ENCODE results near the gene GMPR2. TPM values are rescaled to one million over a fixed set of nuclear protein-coding genes. Genes with fewer than 3 reads are reported as not detected.

Gene GMPR2
- polyA plus RNA-seq, 4 donors = 102 to 121 (median 118) TPM

DNA sequence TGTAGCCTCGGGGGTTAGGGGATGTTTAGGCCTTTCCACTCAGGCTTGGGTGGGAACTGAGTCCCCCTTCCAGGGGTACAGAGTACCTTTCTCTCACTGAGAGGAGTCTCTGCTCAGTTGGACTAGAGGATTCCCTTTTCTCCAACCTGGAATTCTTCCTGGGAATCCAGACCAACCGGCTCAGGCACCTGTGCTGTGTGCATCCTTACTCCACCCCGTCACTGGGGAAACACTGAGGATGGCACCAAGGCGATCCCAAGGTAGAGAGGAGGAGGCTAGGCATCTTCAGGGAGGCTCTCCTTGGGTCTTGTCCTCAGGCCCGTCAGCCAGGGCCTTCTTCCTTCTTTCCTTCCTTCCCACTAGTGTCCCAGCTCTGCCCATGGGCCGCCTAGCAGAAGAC lies 31.1 kb downstream of the GMPR2 start:
- DNase-seq (ENCODE audit: low read depth in 4 of 4, low spot score in 3 of 4) = no peak

DNA sequence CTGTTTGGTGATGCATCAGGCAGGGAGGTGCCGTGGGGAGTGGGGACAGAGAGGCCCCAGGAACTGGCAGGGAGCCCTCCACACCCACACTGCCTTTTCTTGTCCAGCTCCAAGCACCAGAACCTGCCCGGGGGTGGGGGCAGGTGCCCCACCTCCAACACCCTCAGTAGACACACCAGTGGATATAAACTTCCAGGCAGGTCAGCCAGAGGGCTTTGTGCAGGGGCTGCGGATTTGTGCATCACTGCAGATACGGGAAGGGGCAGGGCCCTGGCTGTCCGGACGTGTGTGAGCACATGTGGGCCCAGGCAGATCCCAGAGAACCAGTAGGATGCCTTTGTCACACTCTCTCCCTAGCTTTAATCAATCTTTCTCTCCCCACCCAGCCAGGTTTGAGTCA lies 31.6 kb downstream of the GMPR2 start:
- no peak for DNase-seq (ENCODE audit: low read depth in 4 of 4, low spot score in 3 of 4)

DNA sequence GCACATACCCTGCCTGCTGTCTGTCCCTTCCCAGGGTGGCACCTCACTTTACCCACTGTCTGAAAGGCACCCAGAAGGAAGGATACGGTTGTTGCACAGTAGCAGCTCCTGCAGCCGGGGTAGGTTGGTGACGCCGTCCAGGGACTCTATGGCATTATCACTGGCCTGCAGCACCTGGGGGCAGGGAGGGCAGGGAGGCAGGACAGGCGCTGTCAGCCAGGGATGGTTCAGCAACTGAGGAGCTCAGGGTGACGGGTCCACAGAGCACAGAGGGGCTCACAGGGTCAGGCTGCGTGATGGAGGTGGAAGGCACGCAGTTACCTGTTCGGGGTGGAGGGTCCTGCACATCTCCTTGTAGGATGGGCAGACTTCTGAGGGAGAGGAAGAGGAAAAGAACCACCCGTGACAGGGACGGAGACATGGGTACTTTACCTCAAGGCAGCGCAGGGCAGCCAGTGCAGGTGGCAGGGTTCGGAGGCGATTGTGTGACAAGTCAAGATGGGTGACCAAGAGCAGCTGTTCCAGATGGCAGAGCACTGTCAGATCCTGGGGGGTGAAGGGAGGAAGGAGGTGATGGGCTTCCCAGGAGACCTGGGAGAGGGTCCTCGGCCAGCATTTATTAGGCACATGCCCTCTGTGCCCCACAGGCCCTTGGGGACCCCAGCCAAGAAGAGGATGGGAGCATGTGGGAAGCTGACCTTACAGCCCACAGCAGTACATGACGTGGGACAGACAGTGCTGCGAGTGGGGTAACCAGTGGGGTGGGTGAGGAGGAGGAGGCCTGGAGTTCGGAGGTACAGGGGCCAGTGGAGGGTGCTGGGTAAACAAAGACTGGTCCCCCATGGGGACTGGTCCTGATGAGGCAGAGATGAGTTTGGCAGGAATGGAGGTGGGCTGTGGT lies 33.9 kb downstream of the GMPR2 start:
- no peak for DNase-seq (ENCODE audit: low read depth in 4 of 4, low spot score in 3 of 4)

DNA sequence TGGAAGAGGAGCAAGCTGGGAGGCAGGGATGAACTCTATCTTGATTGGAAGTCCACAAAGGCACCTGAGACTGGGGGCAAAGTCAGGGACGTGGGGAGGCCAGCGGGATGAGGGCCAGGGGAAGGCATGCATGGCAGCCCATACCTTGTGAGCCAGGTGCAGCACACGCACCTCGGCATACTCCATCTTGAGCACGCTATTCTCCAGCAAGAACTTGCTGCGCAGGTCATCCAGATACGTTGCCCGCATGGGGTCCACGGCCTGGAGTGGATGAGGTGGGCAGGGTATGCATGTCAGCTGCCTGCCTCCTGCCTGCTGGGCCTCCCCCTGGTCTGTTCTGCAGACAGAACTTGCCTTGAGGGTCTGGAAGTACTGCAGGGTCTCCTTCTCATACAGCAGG lies 34.8 kb downstream of the GMPR2 start:
- DNase-seq (ENCODE audit: low read depth in 4 of 4, low spot score in 3 of 4) = no peak

DNA sequence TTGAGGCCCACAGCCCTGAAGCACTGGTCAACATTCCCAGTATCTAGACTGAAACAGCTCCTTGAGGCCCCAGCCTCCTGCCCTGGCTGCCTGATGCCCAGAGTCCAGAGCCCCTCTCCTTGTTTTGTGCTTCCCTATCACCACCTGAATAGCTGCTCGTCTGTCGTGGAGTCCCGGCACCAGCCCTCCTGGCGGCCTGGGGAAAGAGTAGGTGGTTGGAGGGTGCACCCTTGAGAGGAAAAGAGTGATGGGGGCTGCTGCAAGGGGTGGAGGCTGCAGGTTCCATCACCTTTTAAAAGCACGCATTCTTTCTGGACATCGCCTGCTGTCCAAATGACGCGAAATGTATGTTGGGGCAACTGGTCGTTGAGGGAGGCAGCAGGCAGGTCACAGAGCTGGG lies 35.5 kb downstream of the GMPR2 start:
- no peak for DNase-seq (ENCODE audit: low read depth in 4 of 4, low spot score in 3 of 4)

DNA sequence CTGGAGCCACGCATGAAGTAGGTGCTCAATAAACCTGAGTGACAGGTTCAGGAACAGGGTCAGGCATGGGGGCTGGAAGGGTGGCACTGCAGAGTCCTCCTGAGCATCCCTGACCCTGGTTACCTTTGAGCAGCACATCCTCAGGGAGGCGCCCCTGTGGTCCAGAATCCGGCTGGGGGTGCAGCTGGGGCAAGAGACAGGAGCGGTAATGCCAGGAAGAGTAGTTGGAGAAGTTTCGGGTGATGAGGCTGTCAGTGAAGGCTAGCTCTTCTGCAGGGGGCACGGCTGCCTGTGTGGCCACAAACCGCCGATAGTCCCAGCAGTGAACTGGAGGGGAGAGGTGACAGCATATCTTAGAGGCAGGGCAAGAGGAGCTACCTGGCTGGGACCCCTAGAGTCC lies 36.6 kb downstream of the GMPR2 start:
- DNase-seq (ENCODE audit: low read depth in 4 of 4, low spot score in 3 of 4) = no peak

DNA sequence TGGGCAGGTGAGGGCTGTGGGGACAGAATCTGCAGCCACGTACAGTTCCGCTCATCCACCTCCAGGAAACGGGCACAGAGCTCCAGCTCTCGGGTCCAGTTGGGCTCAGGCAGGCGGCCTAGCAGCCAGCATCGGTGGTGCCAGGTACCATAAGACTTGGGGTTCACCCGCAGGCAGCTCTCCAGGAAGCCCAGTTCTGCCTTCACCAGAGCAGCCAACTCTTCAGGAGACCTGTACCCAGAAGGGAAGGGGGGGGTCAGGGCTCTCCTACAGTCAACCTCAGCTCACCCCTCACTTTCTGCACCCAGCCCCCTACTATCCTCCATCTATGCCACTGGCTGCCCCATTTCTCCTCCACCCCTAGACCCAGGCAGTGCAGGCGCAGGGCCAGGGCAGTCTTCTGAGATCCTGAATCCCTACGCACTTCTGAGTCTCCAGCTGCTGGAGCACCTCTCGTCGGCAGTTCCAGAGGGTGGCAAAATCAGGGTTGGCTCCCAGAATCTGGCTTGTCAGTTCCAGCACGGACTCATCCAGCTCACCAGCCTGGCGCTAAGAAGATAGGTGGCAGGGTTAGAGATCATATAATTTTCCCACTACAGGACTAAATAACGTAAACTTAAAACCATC lies 37.3 kb downstream of the GMPR2 start:
- no peak for DNase-seq (ENCODE audit: low read depth in 4 of 4, low spot score in 3 of 4)

DNA sequence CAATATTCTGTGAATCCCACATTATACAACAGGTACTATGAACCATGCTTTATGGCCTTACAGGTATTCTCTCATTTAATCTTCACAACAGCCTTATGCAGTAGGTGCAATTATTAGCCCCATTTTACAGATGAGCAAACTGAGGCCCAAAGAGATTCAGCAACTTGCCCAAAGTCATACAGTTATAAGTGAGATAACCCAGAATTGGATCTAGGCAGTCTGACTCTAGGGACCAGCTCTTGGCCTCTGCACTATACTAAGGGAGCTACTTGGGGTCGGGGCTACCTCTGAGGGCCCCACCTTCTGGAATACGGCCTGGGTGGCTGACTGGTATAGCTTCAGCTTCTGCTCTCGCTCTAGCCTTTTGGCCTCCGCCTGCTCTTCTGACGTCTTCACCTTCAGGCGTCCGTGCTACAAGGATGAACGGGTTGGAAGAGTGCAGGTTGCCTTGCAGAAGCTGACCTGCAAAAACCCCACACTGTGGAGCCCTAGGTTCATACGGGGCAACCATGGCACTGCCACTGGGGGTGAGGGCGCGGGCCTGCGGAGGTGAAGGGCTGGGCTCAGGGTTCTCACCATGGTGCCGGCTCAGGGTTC lies 37.9 kb downstream of the GMPR2 start:
- no peak for DNase-seq (ENCODE audit: low read depth in 4 of 4, low spot score in 3 of 4)

DNA sequence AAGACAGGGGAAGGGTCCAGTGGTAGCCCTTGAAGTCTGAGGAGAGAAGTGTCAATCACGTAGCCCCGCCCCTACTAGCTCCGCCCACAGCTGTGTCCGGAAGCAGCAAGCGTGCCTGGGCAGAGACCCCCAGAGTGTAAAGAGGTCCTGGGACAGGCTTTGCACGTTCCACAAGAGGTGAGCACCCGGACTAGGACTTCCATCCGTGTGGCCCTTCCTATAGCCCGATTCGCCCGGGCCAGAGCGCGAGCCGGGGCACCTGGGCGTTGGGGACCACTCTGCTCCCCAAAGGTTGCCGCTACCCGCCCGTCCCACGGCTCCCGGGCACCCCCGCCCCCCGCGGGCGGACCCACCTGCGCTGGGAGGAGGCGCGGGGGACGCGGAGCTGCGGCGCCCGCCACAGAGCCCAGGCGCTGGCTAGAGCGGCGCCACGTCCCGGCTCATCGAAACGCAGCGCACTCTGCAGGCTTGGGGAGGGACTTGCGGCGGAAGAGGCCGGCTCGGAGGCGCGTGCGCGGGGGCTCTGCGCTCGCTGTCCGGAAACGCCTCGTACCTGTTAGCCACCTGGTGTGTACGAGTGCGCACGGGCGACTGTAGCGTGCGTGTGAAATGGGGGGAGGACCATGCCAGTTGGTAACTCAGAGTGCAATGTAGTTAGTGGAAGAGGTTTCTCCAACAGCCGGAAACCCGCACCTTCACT lies 38.6 kb downstream of the GMPR2 start, which contains the start of gene RABGGTA:
TSS of gene RABGGTA (minus strand) at position 464 of the 700 bp plus-strand sequence. CDS start 482 bp downstream, outside the sequence.
- peak; percentile 78 to 86 (median 82) for DNase-seq (ENCODE audit: low read depth in 4 of 4, low spot score in 3 of 4)

DNA sequence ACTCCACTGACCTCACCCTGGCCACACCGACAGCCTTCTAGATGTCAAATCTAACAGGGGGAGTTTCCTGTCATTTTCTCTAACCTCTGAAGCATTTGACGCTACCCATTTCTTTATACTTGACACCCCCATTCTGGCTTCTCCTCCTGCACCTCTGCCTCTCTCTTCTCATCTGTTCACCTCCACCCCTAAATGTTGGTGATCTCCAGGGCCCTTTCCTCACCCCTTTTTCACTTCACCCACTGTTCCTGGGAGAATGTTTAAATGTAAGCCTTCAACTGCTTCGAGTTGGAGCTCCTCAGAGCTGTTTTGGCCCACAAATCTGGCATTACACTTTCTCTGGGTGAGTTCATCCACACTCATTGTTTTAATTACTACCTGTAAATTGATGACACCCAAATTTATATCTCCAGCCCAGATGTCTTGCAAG lies 39.1 kb downstream of the GMPR2 start:
- no peak for DNase-seq (ENCODE audit: low read depth in 4 of 4, low spot score in 3 of 4)

DNA sequence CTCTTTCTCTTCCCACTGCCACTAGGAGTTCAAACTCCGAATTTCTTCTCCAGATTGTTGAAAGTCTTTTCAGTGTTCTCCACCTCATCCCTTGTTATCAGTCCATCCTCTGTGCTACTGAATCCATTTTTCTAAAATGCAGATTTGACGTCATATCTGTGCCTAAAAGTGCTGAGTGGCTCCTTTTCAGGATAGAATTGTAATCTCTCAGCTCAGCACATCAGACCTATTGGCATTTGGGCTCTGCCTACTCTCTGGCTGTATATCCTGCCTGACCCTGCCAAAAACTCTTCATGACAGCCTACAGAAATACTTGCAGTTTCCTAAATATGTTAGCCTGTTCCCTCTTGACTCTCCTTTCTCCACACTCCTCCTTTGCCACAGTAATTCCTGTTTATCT lies 39.7 kb downstream of the GMPR2 start:
- no peak for DNase-seq (ENCODE audit: low read depth in 4 of 4, low spot score in 3 of 4)

DNA sequence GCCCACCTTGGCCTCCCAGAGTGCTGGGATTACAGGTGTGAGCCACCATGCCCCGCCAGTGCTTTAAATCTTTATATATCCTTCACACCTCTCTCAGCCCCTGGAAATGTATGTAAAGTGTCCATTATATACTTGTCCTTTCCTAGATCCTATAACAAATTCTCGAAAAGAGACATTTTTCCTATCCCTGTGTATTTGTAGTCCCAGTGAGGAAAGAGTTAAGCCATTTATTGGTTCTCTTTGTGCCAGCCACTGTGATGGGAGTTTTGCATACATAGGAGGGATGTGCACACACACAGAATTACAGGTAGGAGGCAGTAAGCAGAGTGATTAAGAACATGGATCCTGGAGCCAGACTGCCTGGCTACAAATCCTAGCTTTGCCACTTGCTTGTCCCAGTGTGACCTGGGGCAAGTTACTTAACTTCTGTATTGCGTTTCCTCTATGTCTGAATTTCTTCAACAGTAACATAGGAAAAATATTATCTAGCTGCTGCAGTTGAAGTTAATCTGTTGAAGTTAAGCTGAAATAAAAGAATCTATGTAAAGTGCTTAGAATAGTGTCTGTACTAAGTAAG lies 40.8 kb downstream of the GMPR2 start:
- no peak for DNase-seq (ENCODE audit: low read depth in 4 of 4, low spot score in 3 of 4)

DNA sequence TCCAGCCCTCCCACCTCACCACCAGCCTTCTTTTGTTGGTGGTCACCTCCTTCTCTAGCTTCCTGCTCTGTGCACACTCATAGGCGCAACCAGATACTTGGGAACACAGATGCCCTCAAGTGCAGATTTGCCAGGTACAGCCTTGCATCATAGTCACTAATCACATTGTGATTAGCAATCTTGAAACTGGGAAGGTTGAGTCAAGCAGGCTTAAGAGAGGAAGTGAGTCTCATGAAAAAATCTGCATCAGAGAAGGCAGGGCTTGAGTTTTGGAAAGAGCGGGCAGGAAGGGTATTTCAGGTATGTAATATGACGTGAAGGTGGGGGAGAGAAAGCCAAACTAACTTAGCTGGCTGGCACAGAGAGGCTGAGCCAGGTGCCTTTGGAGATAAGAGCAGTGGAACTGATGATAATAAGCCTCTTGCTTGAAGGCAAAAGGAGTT lies 41.4 kb downstream of the GMPR2 start:
- DNase-seq (ENCODE audit: low read depth in 4 of 4, low spot score in 3 of 4) = no peak

DNA sequence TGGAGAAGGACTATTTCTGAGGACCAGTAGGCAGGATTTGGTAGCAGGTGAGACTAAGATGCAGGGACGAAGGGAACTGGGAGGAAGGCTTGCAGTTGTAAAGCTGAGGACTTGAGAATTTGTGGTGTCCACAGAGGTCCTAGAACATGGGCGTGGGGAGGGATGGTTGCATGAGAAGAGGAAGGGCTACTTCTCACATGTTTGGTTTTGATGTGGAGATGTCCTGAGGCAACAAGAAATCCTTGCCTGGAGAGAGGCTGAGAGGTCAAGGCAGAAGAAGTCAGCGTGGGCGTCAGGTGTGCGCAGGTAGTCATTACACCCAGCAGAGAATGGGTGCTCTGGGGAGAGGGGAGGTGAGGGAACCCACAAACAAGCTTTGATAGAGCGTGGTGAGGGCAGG lies 44.3 kb downstream of the GMPR2 start:
- no peak for DNase-seq (ENCODE audit: low read depth in 4 of 4, low spot score in 3 of 4)

DNA sequence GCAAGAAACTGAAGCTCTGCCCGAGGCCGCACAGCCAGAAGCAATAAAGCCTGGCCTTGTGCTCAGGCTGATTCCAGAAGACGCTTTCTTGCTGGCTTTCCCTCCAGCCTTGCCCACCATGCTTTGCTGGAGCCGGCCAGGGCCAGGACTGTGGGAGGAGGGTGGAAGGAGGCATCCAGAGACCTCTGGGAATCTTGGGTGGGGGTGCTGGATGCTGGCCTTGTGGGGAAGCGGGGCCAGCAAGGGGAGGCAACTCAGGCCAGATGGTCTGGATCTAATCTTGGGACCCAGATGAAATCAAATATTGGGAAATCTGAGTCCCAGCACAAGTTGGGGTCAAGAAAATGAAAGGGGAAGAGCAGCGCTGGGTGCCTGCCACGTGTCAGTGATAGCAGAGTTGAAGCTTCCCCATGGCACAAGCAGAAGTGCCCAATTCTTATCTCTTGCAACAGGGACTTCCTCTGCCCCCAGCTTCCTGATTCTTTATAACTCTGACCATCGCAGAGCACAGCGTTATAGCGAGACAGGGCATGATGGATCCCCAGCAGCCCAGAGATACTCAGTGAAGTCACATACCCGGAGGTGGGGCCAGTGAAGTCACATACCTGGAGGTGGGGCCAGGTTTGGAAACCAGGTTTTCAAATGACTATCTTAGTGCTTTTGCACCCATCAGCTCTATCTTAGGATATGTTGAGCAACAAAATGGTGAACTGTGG lies 45.0 kb downstream of the GMPR2 start:
- DNase-seq (ENCODE audit: low read depth in 4 of 4, low spot score in 3 of 4) = no peak

DNA sequence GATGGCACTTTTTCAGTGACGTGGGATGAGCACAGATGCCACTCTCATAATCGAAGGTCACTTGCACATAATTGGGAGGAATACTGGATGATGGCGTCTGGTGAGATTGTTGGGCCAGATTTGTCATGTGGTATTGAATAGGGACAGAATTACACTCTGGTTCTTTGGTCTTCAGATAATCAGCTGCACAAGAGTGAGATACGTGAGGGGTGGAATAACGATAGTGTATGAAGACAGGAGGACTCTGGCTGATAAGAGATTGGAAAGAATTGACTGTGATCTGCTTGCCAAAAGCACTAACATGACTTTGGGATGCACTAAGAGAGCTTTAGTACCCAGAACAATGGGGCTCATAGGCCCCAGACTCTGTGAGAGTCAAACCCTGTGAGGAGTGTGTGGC lies 45.7 kb downstream of the GMPR2 start:
- DNase-seq (ENCODE audit: low read depth in 4 of 4, low spot score in 3 of 4) = no peak

DNA sequence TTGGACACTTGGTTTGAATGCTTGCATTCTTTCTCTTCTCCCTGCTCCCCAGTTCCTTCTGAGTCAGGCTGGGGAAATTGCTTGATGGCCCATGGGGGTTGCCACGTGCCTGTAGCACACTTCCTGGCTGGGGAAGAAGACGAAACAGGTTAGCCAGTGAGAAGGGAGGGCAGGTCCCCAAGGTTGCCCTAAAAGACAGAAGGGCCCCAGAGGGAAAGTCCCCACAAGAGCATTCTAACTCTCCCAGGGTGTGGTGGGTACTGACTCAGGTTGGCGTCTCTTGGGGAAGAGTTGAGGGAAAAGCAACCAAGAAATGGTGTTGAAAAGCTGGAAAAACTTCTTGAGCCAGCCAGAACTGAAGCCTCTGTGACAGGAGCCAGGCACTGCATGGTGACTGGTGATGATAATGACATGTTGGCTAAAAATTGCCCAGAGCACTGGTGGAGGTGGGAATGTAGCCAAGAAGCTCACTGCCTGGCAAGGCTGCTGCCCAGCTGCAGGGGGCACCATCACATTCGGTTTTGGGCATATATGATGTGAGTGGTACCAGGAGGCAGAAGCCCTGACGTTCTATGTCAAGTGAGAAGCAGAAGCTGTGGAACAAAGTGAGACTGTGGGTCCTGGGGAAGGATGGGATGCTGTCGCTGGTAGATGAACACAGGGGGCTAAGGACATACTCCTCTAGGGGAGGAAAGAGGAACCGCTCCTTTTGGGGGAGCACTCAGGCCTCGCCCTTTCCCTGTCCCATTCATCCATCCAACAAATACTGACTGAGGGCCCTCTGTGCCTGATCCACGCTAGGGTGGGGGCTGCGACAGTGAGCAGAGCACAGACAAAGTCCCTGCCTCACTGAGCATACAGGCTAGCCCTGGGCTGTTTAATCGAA lies 46.8 kb downstream of the GMPR2 start:
- DNase-seq (ENCODE audit: low read depth in 4 of 4, low spot score in 3 of 4) = no peak

DNA sequence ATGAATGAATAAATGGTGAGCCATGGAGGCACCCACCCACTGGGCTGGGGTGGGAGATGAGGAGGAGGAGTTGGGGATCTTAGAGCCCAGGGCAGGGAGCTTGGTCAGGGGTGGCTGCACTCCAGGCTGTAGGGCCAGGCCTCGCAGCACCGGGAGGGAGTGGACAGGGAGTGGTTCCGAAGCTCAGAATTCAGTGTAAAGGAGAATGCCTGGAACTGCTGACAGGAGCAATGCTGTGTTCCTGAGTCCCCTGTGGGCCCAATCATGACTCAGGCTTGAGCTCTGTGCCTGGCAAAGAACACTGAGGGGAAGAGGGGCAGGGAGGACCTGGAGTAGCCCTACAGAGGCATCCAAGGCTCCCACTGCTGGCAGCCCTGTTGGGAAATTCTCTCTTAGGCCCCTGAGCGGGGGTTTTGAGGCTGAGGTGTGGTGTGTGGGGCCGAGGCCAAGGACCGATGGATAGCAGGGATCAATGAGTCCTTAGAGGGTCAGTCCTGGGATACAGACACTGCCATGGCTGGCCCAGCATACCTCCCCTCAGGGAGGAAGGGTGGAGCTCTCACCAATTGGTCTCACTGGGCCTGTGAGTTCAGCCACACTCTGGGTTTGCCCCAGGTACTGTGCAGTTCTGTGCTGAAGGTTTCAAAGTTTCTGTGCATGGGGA lies 48.2 kb downstream of the GMPR2 start:
- no peak for DNase-seq (ENCODE audit: low read depth in 4 of 4, low spot score in 3 of 4)
